Endothelial cell of umbilical vein (primary cell): ENCODE measurements around the gene ZNF583. TPM values are rescaled to one million over a fixed set of nuclear protein-coding genes. Genes with fewer than 3 reads are reported as not detected.

ENCODE experiments used
- BruUV-seq: library from RNA; stranded (reverse); fragments of 400-500 nt; replicated peaks from 2 replicates; lab custom pipeline; 2021; lab: Mats Ljungman, UMichigan
- CTCF ChIA-PET: fragments of 300-600, 350-600 bp; sonication (Branson Sonifier 250); formaldehyde crosslinking; loops from one replicate; lab custom pipeline; 2021; ENCODE audit warnings: antibody characterized with exemption, inconsistent platforms; lab: Charles Lee
- POLR2A ChIA-PET: fragments of 300-600, 350-600 bp; sonication (Branson Sonifier 250); formaldehyde crosslinking; loops from one replicate; lab custom pipeline; 2021; ENCODE audit warnings: antibody characterized with exemption, inconsistent platforms; lab: Charles Lee
- DNase-seq: peaks from one replicate; pipeline ENCODE4 v3.0.0-alpha.2; 2011; ENCODE audit warnings: low read depth, low spot score
- FAIRE-seq: peaks from 2 replicates; lab custom pipeline; 2011; peaks lifted over from hg19 to GRCh38; lab: Jason Lieb, UNC
- H2AFZ ChIP-seq: 2 replicates; pipeline ENCODE4 v1.6.0; 2012; ENCODE audit warnings: low read depth, low read length, control low read depth, inconsistent platforms
- H3K27ac ChIP-seq: 2 replicates; pipeline ENCODE4 v1.5.1; 2011; ENCODE audit warnings: low read depth, mild to moderate bottlenecking, control low read depth, low read length, moderate library complexity; ENCODE audit not compliant: insufficient read depth
- H3K27me3 ChIP-seq, 2 experiments: 2 replicates each; pipeline versions ENCODE4 v1.6.0 to v1.6.1; 2011; ENCODE audit warnings: low read length in 2 of 2, mixed read lengths in 1 of 2; ENCODE audit not compliant: control insufficient read depth in 2 of 2, insufficient read depth in 2 of 2
- H3K36me3 ChIP-seq, 2 experiments: 2 replicates in 1 of 2; 3 replicates in 1 of 2; pipeline ENCODE4 v1.5.1; 2011; ENCODE audit warnings: low read length in 2 of 2, mild to moderate bottlenecking in 1 of 2, moderate library complexity in 1 of 2; ENCODE audit not compliant: control insufficient read depth in 2 of 2, insufficient read depth in 2 of 2; ENCODE audit errors: extremely low read depth in 1 of 2
- H3K4me1 ChIP-seq: 3 replicates; pipeline ENCODE4 v1.5.1; 2011; ENCODE audit warnings: mild to moderate bottlenecking, low read length; ENCODE audit not compliant: control insufficient read depth, insufficient read depth; ENCODE audit errors: extremely low read depth
- H3K4me2 ChIP-seq: 2 replicates; pipeline ENCODE4 v1.6.1; 2011; ENCODE audit warnings: low read length, control low read depth, mixed read lengths; ENCODE audit not compliant: insufficient read depth
- H3K4me3 ChIP-seq, 3 experiments: fragments of 200-600 bp in 1 of 3; sonication (generic), shearing (Covaris generic) in 1 of 3; replicated peaks in 1 of 3; 2 replicates each; pipeline ENCODE4 v1.5.1; 2011 to 2016; ENCODE audit warnings: control low read depth in 3 of 3, low read length in 3 of 3, mild to moderate bottlenecking in 2 of 3, inconsistent platforms in 1 of 3, low read depth in 1 of 3, moderate library complexity in 1 of 3; ENCODE audit not compliant: insufficient read depth in 1 of 3
- H3K79me2 ChIP-seq: 2 replicates; pipeline ENCODE4 v1.6.0; 2012; ENCODE audit warnings: low read length, inconsistent platforms; ENCODE audit not compliant: control insufficient read depth, insufficient read depth
- H3K9ac ChIP-seq: replicated peaks from 2 replicates; pipeline ENCODE3; 2011; ENCODE audit warnings: low read length, control low read depth; ENCODE audit not compliant: insufficient read depth; ENCODE audit errors: extremely low read depth
- H3K9me1 ChIP-seq: replicated peaks from 3 replicates; pipeline ENCODE4 v1.6.0; 2011; ENCODE audit warnings: mild to moderate bottlenecking, low read length; ENCODE audit not compliant: control insufficient read depth, insufficient read depth; ENCODE audit errors: extremely low read depth
- H3K9me3 ChIP-seq: replicated peaks from 2 replicates; pipeline ENCODE4 v1.5.1; 2012; ENCODE audit warnings: low read length, inconsistent platforms; ENCODE audit not compliant: control insufficient read depth, insufficient read depth
- H4K20me1 ChIP-seq: replicated peaks from 2 replicates; pipeline ENCODE3; 2011; ENCODE audit warnings: mild to moderate bottlenecking, low read length; ENCODE audit not compliant: control insufficient read depth, insufficient read depth; ENCODE audit errors: extremely low read depth
- CTCF ChIP-seq, 2 donors: IDR thresholded peaks; 1 replicate in 1 of 2; 2 replicates in 1 of 2; pipeline ENCODE4 v1.5.1; 2011; ENCODE audit warnings: low read length in 2 of 2, mild to moderate bottlenecking in 2 of 2, moderate library complexity in 2 of 2, control low read depth in 1 of 2, inconsistent platforms in 1 of 2, low read depth in 1 of 2; ENCODE audit not compliant: insufficient read depth in 1 of 2; ENCODE audit errors: extremely low read depth in 1 of 2
- FOS ChIP-seq: IDR thresholded peaks from 2 replicates; pipeline ENCODE4 v1.6.1; 2011; ENCODE audit warnings: mild to moderate bottlenecking, low read length, moderate library complexity, borderline replicate concordance; ENCODE audit not compliant: insufficient read depth
- JUN ChIP-seq: IDR thresholded peaks from 2 replicates; pipeline ENCODE4 v1.6.1; 2011; ENCODE audit warnings: borderline replicate concordance, low read depth; ENCODE audit not compliant: insufficient read length, insufficient read depth
- MYC ChIP-seq: IDR thresholded peaks from one replicate; pipeline ENCODE4 v1.6.1; 2011; ENCODE audit warnings: mild to moderate bottlenecking, low read depth, low read length
- POLR2A ChIP-seq: IDR thresholded peaks from 2 replicates; pipeline ENCODE4 v1.6.1; 2012; ENCODE audit warnings: low read depth, mild to moderate bottlenecking, control low read depth, low read length
- POLR2AphosphoS5 ChIP-seq: IDR thresholded peaks from 2 replicates; pipeline ENCODE4 v1.6.1; 2012; ENCODE audit warnings: low read depth, mild to moderate bottlenecking, control low read depth, low read length, moderate library complexity; ENCODE audit not compliant: insufficient read depth
- dilution Hi-C: fragments of 300-500 bp; cut with MboI; formaldehyde crosslinking; loops from one replicate; pipeline ENCODE4 v1.15.0; 2019; ENCODE audit warnings: low sequenced_read_pairs; ENCODE audit not compliant: extremely low pct_ligation_motif_present
- intact Hi-C: fragments of 100-400 bp; cut with micrococcal nuclease; formaldehyde crosslinking; loops from one replicate; pipeline ENCODE4 v1.10.0; 2022
- polyA plus RNA-seq, 4 experiments: library from polyadenylated mRNA; depleted of rRNA in 3 of 4; stranded (reverse) in 3 of 4; unstranded in 1 of 4; fragments of >200 nt; gene quantifications; 2 replicates each; pipeline versions ENCODE4 v1.2.1 to v1.2.3, GENCODE V29; 2011 to 2012; ENCODE audit warnings: missing spikeins in 1 of 4
- total RNA-seq: library from RNA; stranded (reverse); gene quantifications from 2 replicates; pipeline ENCODE4 v1.2.3, GENCODE V29; 2021
- TF ChIP-seq, protein P1 (sequence below): IDR thresholded peaks from 2 replicates; pipeline ENCODE4 v1.6.1; 2011; ENCODE audit not compliant: insufficient read depth, insufficient read length

The ZNF583 gene
- total and polyA plus RNA-seq, 2 donors (not counting 3 experiments of a cell fraction or from before 2014, with no cell fraction given) = 0.99 to 4.8 TPM

DNA sequence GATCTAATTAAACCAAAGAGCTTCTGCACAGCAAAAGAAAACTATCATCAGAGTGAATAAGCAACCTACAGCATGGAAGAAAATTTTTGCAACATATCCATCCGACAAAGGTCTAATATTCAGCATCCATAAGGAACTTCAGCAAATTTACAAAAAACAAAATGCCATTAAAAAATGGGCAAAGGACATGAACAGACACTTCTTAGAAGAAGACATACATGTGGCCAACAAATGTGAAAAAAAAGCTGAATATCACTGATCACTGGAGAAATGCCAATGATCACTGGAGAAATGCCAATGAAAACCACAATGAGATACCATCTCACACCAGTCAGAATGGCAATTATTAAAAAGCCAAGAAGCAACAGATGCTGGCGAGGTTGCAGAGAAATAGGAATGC, 43.3 kb upstream of the ZNF583 start:
- H3K27ac ChIP-seq = no peak overlapping the region
- no peak overlapping the region for H2AFZ ChIP-seq
- intact Hi-C loops (no loop called here), dilution Hi-C loops (no loop called here)
- DNase-seq (no peak), FAIRE-seq (no peak)
- no peak overlapping the region for H3K4me3 ChIP-seq
- H4K20me1 ChIP-seq = no peaks in the 10 kb centered on the region
- no peak for TF ChIP-seq MYC
- TF ChIP-seq, protein P1, sequence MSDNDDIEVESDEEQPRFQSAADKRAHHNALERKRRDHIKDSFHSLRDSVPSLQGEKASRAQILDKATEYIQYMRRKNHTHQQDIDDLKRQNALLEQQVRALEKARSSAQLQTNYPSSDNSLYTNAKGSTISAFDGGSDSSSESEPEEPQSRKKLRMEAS = no peak
- H3K9me3 ChIP-seq = no peaks in the 10 kb centered on the region
- no TSS peak for BruUV-seq
- H3K4me2 ChIP-seq = no peak overlapping the region
- no peaks in the 10 kb centered on the region for H3K79me2 ChIP-seq
- H3K9me1 ChIP-seq = no peaks in the 10 kb centered on the region
- no peak overlapping the region for H3K9ac ChIP-seq
- no peaks in the 10 kb centered on the region for H3K27me3 ChIP-seq
- H3K4me1 ChIP-seq = no peaks in the 10 kb centered on the region
- ChIA-PET CTCF (no interaction called here), POLR2A (no interaction called here)
- H3K36me3 ChIP-seq = no peaks in the 10 kb centered on the region

DNA sequence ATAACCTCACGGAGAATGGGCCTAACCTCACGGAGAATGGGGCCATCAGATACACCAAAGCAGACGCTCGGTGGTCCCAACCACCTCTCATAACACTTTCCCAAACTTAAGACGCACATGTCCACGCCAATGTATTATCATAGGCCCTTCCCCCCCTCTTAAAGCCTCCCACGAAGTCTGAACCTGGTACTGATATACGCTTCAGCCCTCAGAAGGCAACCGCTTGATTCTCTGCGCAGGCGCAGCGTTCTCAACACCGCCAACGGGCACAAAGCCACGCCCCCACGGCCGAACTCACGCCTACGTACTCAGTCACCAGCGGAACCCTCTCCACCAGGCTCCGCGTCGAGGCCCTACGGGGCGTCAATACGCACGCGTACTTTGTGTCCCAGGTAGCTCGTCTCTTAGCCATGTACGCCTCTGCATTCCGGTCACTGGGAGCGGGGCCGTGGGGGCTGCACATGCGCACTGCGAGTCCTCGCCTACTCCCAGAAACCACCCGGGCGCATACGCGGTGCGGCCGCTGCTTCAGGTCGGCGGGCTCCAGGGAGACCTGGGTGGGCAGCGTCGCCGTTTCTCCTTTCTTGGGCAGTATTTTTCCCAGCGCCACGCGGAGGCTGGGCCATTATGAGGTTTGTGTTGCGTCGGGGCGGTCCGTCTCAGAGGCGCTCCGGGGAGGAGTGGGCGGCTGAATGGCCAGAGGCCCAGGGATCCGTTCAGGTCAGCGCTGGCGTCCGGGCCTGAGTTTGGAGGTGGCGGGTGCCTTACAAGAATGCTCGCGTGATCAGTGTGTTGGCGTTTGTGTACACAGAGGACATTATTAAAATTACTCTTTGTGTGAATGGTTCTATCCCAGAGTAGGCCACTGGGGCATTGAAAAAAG, 36.1 kb upstream of the ZNF583 start:
- dilution Hi-C loops = no loop called here
- Histone ChIP-seq H3K9me1 (no peaks in the 10 kb centered on the region), H3K9ac (peak overlapping the region; percentile 77), H3K27ac (peak overlapping the region; percentile 7), H3K36me3 (peaks cover 0 to 2% of the 10 kb centered on the region in 2 experiments), H4K20me1 (no peaks in the 10 kb centered on the region), H3K4me3 (peak overlapping the region; percentile 29 to 89 (median 88)), H3K9me3 (no peaks in the 10 kb centered on the region), H3K79me2 (no peaks in the 10 kb centered on the region), H3K4me2 (peak overlapping the region; percentile 95), H2AFZ (peak overlapping the region; percentile 75), H3K27me3 (no peaks in the 10 kb centered on the region), H3K4me1 (peaks cover 7% of the 10 kb centered on the region)
- TF ChIP-seq JUN (no peak), POLR2AphosphoS5 (peak; percentile 75), FOS (no peak), CTCF (IDR thresholded peaks at IDR 0.05; ENCODE audit: extremely low read depth in 1 of 2, insufficient read depth in 1 of 2, low read depth in 1 of 2, low read length in 2 of 2) (no peak), POLR2A (peak; percentile 64)
- TF ChIP-seq, protein P1 = peak; percentile 62
- BruUV-seq = TSS peak; percentile 46
- ChIA-PET POLR2A (no interaction called here), CTCF (interaction anchor here (0.7 to 2.7 kb wide), 7 partner anchors 13 to 115 kb away, joined by 3 to 14 read pairs (median 5); partner anchors contain the start of gene ZNF582)
- DNase-seq = peak; percentile 98
- FAIRE-seq = peak; percentile 93
- intact Hi-C loops = loop anchor here (1.0 to 2.0 kb wide), 3 partner anchors 25 to 53 kb away; partner anchors contain the start of genes ZNF582, ZNF583 and ZSCAN5A
